Coronary artery (tissue), 2 donors: ENCODE measurements around the gene SLC19A1.

Experiments used
- DNase-seq: peaks from one replicate; pipeline ENCODE4 v3.0.0-alpha.2; 2017; ENCODE audit warnings: low spot score
- H3K27ac ChIP-seq, 2 donors: fragments of 200-600 bp; sonication (generic); one replicate each; pipeline ENCODE4 v1.5.1; 2016 to 2019
- H3K4me3 ChIP-seq: fragments of 200-600 bp; sonication (generic); 2 replicates; pipeline ENCODE4 v1.5.1; 2016; ENCODE audit warnings: mild to moderate bottlenecking, moderate library complexity
- CTCF ChIP-seq: fragments of 200-600 bp; sonication (generic); IDR thresholded peaks from one replicate; pipeline ENCODE4 v1.5.1; 2019; ENCODE audit warnings: antibody characterized with exemption

SLC19A1 gene

GRCh38 chr21:45588086-45588825, 46.0 kb upstream of the SLC19A1 start:
- peak; percentile 28 for DNase-seq
- H3K4me3 ChIP-seq = no peak overlapping the region
- TF ChIP-seq CTCF = no peak
- H3K27ac ChIP-seq = no peak overlapping the region

GRCh38 chr21:45586289-45586858, 44.1 kb upstream of the SLC19A1 start:
- TF ChIP-seq CTCF = no peak
- Histone ChIP-seq H3K4me3 (no peak overlapping the region), H3K27ac (no peak overlapping the region)
- DNase-seq = no peak

- DNase-seq = peak; percentile 38
- no peak for TF ChIP-seq CTCF
- Histone ChIP-seq H3K4me3 (no peak overlapping the region), H3K27ac (no peak overlapping the region)
Observed at GRCh38 chr21:45584786-45585185, 42.5 kb upstream of the SLC19A1 start.

- no peak for TF ChIP-seq CTCF
- no peak overlapping the region for H3K27ac ChIP-seq
- H3K4me3 ChIP-seq = no peak overlapping the region
- peak; percentile 28 for DNase-seq
Observed at GRCh38 chr21:45583831-45584509, 41.7 kb upstream of the SLC19A1 start.

- peak; percentile 46 for DNase-seq
- TF ChIP-seq CTCF = no peak
- H3K27ac ChIP-seq = no peak overlapping the region
- H3K4me3 ChIP-seq = no peak overlapping the region
Observed at GRCh38 chr21:45582128-45582527, 39.9 kb upstream of the SLC19A1 start.

- H3K4me3 ChIP-seq = no peak overlapping the region
- TF ChIP-seq CTCF = no peak
- peak; percentile 47 for DNase-seq
- no peak overlapping the region for H3K27ac ChIP-seq
Observed at GRCh38 chr21:45581322-45581712, 39.1 kb upstream of the SLC19A1 start.
